COLO668 (cell line): ENCODE measurements around the gene RFC2.
"Not testable (repeated sequence)": the region's sequence is repeated elsewhere in the genome, so short reads cannot be mapped to it uniquely, and the experiment has no call there.

Experiments used
- DNase-seq: peaks from one replicate; lab custom pipeline; 2025; ENCODE audit not compliant: unreplicated experiment; lab: John Stamatoyannopoulos, UW

The RFC2 gene

DNA sequence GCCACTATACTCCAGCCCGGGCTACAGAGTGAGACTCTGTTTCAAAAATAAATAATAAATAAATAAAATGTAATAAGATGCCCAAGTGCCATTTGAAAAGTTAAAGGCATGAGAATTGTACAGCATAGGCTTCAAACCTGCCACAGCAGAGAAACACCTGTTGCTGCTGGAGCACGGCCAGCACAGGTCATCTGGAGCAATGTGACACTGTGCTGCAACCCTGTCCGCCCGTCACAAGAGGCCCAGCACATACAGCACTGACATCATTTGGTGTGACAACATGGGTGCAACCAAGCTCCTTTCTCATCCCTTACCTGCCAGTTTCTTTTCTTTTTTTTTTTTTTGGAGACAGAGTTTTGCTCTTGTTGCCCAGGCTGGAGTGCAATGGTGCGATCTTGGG is 1.3 kb downstream of the RFC2 start:
- DNase-seq = peak; percentile 85

- not testable (repeated sequence) for DNase-seq
These were observed 5.1 kb downstream of the RFC2 start for GRCh38 chr7:74249058-74249457.

DNA sequence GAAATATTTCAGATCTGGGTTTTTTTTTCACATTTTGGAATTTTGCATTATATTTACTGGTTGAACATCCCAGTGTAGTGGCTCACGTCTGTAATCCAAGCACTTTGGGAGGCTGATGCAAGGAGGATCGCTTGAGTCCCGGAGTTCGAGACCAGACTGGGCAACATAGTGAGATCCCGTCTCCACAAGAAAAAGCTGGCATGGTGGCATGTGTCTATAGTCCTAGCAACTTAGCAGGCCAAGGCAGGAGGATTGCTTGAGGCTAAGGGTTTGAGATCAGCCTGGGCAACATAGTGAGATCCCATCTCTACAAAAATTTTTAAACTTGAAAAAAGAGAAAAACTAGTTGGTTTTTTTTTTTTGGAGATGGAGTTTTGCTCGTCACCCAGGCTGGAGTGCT is 6.0 kb downstream of the RFC2 start:
- no peak for DNase-seq

DNA sequence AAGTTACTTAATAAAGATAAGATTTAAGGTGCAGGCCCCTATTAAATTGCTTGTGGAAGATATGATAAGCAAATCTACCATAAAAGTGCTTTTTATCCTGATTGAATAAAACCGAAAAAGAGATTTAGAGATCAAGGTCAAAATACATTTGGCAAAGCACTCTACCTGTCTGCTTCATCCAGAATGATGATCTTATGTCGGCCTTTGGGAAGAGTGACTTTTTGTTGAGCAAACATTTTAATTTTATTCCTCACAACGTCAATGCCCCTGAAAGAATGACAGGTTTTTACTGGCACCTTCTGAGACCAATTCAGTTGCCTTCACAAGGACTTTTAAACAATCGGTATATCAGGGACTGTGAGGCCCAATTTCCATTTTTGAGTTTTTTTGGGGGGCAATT is 7.7 kb downstream of the RFC2 start:
- no peak for DNase-seq

- no peak for DNase-seq
These were observed 12.1 kb downstream of the RFC2 start for GRCh38 chr7:74242122-74242443.

DNA sequence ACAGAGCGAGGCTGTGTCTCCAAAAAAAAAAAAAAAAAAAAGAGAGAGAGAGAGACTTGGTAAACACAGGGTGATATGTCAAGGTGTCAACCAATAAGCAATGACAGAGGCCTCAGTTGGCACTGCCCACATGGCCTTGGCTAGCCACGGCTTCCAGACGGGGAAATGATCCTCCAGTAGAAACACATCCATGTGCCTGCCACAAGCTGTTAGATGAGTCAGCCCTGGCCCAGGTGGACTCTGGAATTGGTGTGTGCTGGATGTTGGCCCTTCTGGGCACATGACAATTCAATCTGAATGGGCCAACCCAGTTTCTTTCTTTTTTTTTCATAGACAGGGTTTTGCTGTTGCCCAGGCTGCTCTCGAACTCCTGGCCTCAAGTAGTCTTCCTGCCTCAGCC is 13.7 kb downstream of the RFC2 start:
- no peak for DNase-seq

GRCh38 chr7:74236284-74236683 is 17.9 kb downstream of the RFC2 start:
- DNase-seq = no peak

DNA sequence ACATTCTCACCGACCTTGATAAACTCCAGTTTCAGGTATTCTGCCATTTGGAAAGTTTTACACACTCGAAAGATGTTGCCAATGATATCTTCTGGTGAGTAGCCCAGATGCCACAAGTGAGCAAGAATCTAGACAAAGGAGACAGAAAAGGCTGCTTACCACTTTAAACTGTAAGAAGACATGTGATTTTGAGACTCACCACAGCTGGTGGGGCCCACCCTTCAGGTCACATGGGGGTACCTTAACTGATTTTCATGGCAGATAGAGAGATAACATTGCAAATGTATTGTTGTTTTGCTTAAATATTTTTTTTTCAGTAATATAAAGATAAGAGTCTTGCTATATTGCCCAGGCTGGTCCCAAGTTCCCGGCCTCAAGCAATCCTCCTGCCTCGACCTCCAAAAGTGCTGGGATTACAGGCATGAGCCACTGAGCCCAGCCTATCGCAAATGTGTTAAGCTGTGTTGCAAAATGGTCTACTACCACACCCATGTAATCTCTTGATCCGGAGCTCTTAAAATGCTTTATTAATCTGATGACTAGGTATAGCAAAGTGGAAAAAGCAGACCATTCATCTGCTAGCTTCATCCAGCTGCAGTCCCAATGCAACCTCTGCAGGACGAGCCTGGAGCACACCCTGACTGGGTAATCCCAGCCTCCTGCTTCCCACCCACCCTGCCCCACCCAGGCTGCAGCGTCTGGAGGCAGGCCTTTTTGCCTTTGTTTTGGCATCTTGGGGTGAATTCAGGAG is 18.5 kb downstream of the RFC2 start:
- no peak for DNase-seq

GRCh38 chr7:74233655-74234285 is 20.4 kb downstream of the RFC2 start:
- DNase-seq = no peak

DNA sequence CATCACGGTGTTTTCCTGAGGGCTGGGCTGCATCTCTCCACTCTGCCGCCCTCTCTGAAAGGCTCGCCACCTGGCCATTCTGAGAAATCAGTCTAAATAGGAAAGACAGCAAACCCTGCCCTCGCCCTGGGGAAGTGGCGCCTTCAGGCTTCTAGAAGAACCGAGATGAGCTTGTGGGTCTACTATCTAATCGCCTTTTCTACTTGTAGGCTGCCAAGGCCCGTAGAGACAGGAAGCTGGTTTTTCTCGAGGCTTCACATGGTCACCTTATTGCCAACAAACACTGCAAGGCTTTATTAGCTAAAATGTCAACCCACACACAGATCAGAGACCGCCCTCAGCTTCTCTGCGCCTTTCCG is 23.0 kb downstream of the RFC2 start:
- no peak for DNase-seq

DNA sequence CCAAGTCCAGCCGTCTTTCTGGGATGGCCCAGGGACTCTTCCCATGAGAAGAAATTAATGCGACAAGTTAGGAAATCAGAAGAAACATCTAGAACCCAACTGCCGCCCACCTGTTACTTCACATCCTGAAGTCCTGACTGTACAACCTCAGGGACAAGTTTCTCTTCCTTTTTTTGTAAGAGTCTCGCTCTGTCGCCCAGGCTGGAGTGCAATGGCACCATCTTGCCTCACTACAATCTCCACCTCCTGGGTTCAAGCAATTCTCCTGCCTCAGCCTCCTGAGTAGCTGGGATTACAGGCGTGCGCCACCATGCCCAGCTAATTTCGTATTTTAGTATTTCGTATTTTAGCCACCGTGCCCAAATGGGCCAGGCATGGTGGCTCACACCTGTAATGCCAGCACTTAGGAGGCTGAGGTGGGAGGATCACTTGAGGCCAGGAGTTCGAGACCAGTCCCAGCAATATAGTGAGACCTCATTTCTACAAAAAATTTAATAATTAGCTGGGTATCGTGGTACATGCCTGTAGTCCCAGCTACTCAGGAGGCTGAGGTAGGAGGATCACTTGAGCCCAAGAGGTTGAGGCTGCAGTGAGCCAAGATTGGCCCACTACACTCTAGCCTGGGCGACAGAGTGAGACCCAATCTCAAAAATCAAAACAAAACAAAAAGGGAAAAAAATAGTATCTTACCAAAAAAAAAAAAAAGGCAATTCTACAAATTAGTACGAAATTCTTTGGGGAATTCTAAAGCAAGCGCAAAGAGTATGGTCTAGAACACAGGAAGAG is 23.6 kb downstream of the RFC2 start:
- no peak for DNase-seq

DNA sequence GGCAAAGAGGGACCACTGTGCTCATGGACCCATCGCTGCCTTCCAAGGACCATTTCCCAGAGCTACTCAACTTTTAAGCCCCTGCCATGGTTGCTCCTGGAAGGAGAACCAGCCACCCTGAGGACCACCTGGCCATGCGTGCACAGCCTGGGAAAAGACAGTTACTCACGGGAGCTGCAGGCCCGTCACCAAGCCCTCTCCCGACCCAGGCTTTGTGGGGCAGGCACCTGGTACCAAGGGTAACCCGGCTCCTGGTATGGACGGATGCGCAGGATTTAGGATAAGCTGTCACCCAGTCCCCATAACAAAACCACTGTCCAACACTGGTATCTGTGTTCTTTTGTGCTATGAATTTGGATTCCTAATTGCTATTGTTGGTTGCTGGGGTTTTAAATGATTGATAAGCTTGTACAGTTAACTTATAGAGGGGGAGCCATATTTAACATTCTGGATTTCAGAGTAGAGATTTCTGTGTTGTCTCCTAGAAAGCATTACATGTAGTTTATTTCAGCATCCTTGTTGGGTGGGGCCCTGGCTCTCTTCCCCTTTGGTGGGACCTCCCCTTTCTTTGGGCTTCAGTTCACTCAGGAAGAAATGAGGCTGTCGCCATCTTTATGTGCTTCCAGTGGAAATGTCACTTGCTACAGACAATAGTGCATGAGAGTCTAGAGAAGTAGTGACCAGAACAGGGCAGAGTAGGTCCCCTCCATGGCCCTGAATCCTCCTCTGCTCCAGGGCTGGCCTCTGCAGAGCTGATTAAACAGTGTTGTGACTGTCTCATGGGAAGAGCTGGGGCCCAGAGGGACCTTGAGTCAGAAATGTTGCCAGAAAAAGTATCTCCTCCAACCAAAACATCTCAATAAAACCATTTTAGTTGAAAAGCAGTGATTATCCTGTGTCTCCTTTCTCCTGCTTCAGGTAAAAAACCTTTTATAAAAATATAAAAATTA is 25.0 kb downstream of the RFC2 start:
- no peak for DNase-seq

GRCh38 chr7:74226633-74227032 is 27.6 kb downstream of the RFC2 start:
- no peak for DNase-seq

DNA sequence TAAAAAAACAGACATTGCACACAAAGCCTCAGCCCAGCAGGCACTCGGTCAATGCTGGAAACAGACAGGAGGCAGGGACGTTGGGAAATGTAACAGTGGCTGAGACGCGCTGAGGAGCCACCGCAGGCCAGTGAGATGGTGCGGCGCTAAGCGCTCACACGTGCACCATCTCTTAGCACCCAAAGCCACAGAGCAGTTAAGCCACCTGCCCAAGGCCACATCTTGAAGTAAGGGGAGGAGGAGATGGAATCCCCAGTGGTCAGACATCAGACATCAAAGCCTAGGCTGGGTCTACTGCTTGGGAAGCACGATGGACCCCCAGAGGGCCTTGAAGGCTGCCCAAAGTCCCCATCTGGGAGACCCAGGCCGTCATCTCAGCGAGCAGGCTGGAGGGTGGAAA is 28.8 kb downstream of the RFC2 start:
- no peak for DNase-seq

DNA sequence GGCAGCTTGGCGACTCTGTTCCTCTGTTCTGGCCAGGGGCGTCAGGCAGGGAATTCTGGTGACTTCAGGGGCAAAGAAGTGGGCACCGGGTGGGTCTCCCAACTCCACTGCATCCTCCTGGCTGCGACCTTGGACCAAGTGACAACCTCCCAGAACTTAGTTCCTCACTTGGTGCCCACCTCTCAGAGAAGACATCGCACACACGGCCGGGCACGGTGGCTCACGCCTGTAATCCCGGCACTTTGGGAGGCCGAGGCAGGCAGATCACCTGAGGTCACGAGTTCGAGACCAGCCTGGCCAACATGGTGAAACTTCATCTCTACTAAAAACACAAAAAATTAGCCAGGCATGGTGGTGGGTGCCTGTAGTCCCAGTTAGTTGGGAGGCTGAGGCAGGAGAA is 29.3 kb downstream of the RFC2 start:
- not testable (repeated sequence) for DNase-seq

DNA sequence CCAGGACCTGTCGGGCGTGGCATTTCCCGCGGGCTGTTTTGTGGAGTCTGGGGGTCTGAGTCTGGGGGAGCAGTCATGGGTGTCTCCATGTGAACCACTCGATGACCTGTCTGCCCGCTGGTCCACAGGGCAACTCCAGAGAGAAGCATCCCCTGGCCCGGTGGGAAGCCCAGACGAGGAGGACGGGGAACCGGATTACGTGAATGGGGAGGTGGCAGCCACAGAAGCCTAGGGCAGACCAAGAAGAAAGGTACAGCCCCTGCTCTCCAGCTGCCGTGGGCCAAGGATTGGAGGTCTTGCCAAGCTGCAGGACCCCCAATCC is 29.7 kb downstream of the RFC2 start:
- no peak for DNase-seq

DNA sequence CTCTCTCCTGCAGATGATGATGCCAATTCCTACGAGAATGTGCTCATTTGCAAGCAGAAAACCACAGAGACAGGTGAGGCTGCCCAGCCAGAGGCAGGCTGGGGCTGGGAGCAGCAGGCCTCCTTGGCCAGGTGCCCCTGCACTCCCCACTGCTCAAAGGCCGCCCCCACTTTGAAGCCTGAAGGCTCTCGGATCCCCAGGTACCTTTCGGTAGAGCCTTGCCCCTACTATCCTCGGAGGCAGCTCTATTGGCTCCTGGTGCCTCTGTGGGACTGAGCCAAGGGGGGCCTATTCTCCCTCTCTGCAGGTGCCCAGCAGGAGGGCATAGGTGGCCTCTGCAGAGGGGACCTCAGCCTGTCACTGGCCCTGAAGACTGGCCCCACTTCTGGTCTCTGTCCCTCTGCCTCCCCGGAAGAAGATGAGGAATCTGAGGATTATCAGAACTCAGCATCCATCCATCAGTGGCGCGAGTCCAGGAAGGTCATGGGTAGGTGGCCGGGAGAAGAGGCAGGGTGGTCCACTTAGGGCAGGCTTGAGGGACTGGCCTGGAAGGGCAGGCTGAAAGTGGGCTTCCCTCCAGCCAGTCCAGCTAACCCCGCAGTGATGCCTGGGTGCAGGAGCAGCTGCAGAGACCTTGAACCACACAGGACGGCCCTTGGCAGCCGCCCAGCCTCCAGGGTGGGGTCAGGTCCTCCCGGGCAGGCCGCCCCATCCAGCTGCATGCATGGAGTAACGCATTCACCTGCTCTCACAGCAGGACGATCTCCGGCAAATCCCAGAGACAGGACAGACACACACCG is 30.3 kb downstream of the RFC2 start:
- peak; percentile 60 for DNase-seq

GRCh38 chr7:74222851-74223710 is 31.1 kb downstream of the RFC2 start:
- DNase-seq = no peak

DNA sequence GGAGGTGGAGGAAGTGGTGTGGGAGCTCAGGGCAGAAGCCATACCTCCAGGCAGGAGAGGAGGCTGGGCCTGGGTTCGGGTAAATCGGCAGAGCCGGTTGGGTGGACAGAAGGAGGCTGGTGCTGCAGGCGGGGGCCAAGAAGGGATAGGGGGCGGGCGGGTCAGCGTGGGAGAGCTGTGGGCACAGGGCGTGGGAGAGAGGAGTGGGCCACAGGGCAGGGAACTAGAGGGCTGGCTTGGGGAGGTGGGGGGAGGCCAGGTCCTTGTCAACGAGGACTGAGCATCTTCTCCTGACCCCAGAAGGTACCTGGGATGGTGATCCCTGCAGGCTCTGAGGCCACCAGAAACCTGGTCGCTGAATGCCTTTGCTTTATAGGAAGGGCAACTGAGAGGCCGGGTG is 32.5 kb downstream of the RFC2 start:
- no peak for DNase-seq

- DNase-seq = peak; percentile 40
These were observed 34.0 kb downstream of the RFC2 start for GRCh38 chr7:74220229-74220628.
